ENCODE data around the gene CD79B. TPM values are rescaled to one million over a fixed set of nuclear protein-coding genes. Genes with fewer than 3 reads are reported as not detected.
"Not testable (repeated sequence)": the region's sequence is repeated elsewhere in the genome, so short reads cannot be mapped to it uniquely, and the experiment has no call there.

CD79B gene
- total RNA-seq, 1 donor from 2014 or later, result 12.5 TPM

GRCh38 chr17:63911041-63911635 is 21.0 kb downstream of the CD79B start, which contains the start of gene CSHL1:
CSHL1 (minus strand) TSS chr17:63911258; CDS start chr17:63911196, 62 bp downstream.
- DNase-seq (ENCODE audit: low spot score), result no peak

- no peak for DNase-seq (ENCODE audit: low spot score)
Observed at GRCh38 chr17:63910096-63910495, 22.0 kb downstream of the CD79B start.

GRCh38 chr17:63909586-63909985 is 22.5 kb downstream of the CD79B start:
- not testable (repeated sequence) for DNase-seq (ENCODE audit: low spot score)

- DNase-seq (ENCODE audit: low spot score), result not testable (repeated sequence)
Observed at GRCh38 chr17:63907161-63907778, 24.9 kb downstream of the CD79B start.

- DNase-seq (ENCODE audit: low spot score), result not testable (repeated sequence)
Observed at GRCh38 chr17:63904796-63905195, 27.3 kb downstream of the CD79B start.

GRCh38 chr17:63903787-63904201 is 28.3 kb downstream of the CD79B start:
- not testable (repeated sequence) for DNase-seq (ENCODE audit: low spot score)

GRCh38 chr17:63901971-63902370 is 30.2 kb downstream of the CD79B start:
- DNase-seq (ENCODE audit: low spot score), result not testable (repeated sequence)

GRCh38 chr17:63898899-63899798 is 33.0 kb downstream of the CD79B start:
- DNase-seq (ENCODE audit: low spot score), result not testable (repeated sequence)

GRCh38 chr17:63896524-63897354 is 35.4 kb downstream of the CD79B start, which contains the start of gene CSH1:
CSH1 (minus strand) TSS chr17:63896574; CDS start chr17:63896511, 63 bp downstream.
- not testable (repeated sequence) for DNase-seq (ENCODE audit: low spot score)

- DNase-seq (ENCODE audit: low spot score), result not testable (repeated sequence)
Observed at GRCh38 chr17:63894821-63895220, 37.3 kb downstream of the CD79B start.

- not testable (repeated sequence) for DNase-seq (ENCODE audit: low spot score)
Observed at GRCh38 chr17:63894021-63894420, 38.1 kb downstream of the CD79B start.

GRCh38 chr17:63892316-63893037 is 39.7 kb downstream of the CD79B start:
- DNase-seq (ENCODE audit: low spot score), result not testable (repeated sequence)

- not testable (repeated sequence) for DNase-seq (ENCODE audit: low spot score)
Observed at GRCh38 chr17:63889026-63889848, 42.9 kb downstream of the CD79B start.

- DNase-seq (ENCODE audit: low spot score), result not testable (repeated sequence)
Observed at GRCh38 chr17:63885119-63885518, 47.0 kb downstream of the CD79B start.

- DNase-seq (ENCODE audit: low spot score), result not testable (repeated sequence)
Observed at GRCh38 chr17:63882626-63883126, 49.5 kb downstream of the CD79B start.

- DNase-seq (ENCODE audit: low spot score), result peak; percentile 51
Observed at GRCh38 chr17:63881935-63882601, 50.1 kb downstream of the CD79B start, which contains the start of gene GH2. GH2 (minus strand) TSS chr17:63881944; CDS start chr17:63881801, 143 bp downstream.

GRCh38 chr17:63881337-63881736 is 50.8 kb downstream of the CD79B start:
- not testable (repeated sequence) for DNase-seq (ENCODE audit: low spot score)

GRCh38 chr17:63880706-63881105 is 51.4 kb downstream of the CD79B start:
- no peak for DNase-seq (ENCODE audit: low spot score)

Data from ureter (tissue), 1 donor.